Dendritic cell treated with granulocyte-macrophage colony-stimulating factor and Interleukin-4, amounts not matched to agents 40 ng/mL and 50 ng/mL, for 4 days (primary cell): ENCODE data around the gene NEXN.

Experiments used
- H3K27ac Mint-ChIP-seq: one replicate; pipeline ENCODE4 v1.8.0; 2022; ENCODE audit warnings: mild to moderate bottlenecking, mixed read lengths
- H3K27me3 Mint-ChIP-seq: one replicate; pipeline ENCODE4 v1.8.0; 2022; ENCODE audit warnings: mild to moderate bottlenecking, mixed read lengths
- H3K36me3 Mint-ChIP-seq: one replicate; pipeline ENCODE4 v1.8.0; 2022; ENCODE audit warnings: low read depth, mixed read lengths
- H3K4me1 Mint-ChIP-seq: one replicate; pipeline ENCODE4 v1.8.0; 2022; ENCODE audit warnings: low read depth, mixed read lengths
- H3K4me3 Mint-ChIP-seq: one replicate; pipeline ENCODE4 v1.8.0; 2022; ENCODE audit warnings: mild to moderate bottlenecking, moderate library complexity, mixed read lengths
- H3K9me3 Mint-ChIP-seq: one replicate; pipeline ENCODE4 v1.8.0; 2022; ENCODE audit warnings: mixed read lengths
- intact Hi-C: fragments of 100-400 bp; cut with micrococcal nuclease; formaldehyde crosslinking; loops from one replicate; pipeline ENCODE4 v1.15.0; 2022

NEXN gene

DNA sequence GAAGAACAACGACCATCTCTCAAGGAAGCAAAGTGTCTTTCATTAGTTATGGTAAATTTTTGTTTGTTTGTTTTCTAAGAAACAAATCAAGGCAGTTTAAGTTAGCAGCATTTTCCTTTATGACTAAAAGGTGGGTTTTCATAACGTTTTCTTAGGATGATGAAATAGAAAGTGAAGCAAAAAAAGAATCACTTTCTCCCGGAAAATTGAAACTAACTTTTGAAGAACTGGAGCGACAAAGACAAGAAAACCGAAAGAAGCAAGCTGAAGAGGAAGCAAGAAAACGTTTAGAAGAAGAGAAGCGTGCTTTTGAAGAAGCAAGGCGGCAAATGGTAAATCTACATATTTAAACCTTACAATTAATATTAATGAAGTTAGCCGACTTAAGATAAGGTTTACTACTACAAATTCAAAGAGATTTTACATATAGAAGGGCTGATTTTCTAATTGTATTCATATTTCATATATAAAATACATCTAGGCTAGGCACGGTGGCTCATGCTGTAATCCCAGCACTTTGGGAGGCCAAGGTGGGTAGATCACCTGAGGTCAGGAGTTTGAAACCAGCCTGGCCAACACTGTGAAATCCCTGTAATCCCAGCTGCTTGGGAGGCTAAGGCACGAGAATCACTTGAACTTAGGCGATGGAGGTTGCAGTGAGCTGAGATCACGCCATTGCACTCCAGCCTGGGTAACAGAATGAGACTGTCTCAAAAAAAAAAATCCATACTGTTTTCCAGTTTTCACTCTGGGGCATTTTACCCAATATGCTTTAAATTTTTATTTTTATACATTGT lies 38.3 kb downstream of the NEXN start:
- Mint-ChIP-seq H3K27me3 (no peaks in the 10 kb centered on the region), H3K36me3 (no peaks in the 10 kb centered on the region), H3K9me3 (no peaks in the 10 kb centered on the region), H3K4me1 (peaks cover 28% of the 10 kb centered on the region), H3K4me3 (peak overlapping the region; percentile 66), H3K27ac (peak overlapping the region; percentile 38)
- intact Hi-C loops = no loop called here

DNA sequence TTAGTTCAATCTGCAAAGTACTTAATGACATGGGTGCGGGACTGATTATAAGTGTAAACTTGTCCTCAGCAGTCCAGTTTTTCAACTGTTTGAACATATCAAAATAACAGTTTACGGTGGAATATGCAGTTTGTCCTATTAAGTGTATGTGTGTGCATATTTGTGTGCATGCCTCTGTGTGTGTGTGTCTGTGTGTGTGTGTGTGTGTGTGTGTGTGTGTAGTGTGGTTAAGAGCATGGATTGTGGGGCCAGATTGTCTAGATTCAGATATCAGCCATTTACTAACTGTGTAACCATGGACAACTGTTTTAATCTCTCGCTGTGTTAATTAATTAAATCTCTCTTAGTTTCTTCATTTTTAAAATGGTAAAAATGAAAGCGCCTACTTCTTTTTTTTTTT lies 39.0 kb downstream of the NEXN start:
- H3K27ac Mint-ChIP-seq = no peak overlapping the region
- no peaks in the 10 kb centered on the region for H3K9me3 Mint-ChIP-seq
- peak overlapping the region; percentile 51 for H3K4me3 Mint-ChIP-seq
- no peaks in the 10 kb centered on the region for H3K36me3 Mint-ChIP-seq
- intact Hi-C loops = no loop called here
- no peaks in the 10 kb centered on the region for H3K27me3 Mint-ChIP-seq
- H3K4me1 Mint-ChIP-seq = peaks cover 28% of the 10 kb centered on the region

DNA sequence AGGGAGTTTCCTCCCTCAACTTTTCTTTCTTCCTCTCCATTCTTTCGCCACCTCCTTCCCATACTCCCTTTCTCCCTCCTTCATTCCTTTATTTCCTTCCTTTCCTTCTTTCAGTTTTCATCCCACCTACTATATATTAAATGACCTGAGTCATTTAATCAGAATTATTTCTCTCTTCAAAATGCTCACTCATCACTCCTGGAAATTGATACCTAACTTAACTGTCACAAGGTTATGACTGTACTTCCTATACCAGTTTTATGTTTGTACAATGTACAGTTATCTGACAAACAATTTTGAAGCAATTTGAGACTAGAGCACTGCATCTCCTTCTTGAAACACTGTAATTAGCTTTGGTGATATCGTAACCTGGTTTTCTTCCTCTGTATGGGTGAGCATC lies 41.4 kb downstream of the NEXN start:
- no peaks in the 10 kb centered on the region for H3K27me3 Mint-ChIP-seq
- peaks cover 28% of the 10 kb centered on the region for H3K4me1 Mint-ChIP-seq
- no peaks in the 10 kb centered on the region for H3K36me3 Mint-ChIP-seq
- H3K9me3 Mint-ChIP-seq = no peaks in the 10 kb centered on the region
- H3K27ac Mint-ChIP-seq = no peak overlapping the region
- intact Hi-C loops = no loop called here
- no peak overlapping the region for H3K4me3 Mint-ChIP-seq

DNA sequence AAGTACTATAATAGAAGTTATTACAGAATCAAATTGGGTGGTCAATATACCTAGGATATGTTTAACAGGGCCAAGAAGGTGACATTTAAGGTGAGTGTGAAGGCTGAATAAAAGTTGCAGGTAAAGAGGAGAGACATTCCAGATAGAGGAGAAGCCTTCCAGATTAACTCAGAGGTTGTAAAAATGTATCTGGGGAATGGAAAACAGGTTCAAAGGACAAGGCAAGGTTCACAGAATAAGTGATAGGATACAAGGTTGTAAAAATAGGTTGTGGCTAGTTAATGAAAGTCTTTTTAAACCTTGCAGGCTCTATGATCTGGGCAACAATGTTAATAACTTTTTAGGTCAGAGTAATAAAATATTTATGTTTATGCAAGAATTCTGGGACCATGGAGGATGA lies 50.2 kb downstream of the NEXN start:
- H3K36me3 Mint-ChIP-seq = peaks cover 27% of the 10 kb centered on the region
- H3K27ac Mint-ChIP-seq = no peak overlapping the region
- no peaks in the 10 kb centered on the region for H3K9me3 Mint-ChIP-seq

DNA sequence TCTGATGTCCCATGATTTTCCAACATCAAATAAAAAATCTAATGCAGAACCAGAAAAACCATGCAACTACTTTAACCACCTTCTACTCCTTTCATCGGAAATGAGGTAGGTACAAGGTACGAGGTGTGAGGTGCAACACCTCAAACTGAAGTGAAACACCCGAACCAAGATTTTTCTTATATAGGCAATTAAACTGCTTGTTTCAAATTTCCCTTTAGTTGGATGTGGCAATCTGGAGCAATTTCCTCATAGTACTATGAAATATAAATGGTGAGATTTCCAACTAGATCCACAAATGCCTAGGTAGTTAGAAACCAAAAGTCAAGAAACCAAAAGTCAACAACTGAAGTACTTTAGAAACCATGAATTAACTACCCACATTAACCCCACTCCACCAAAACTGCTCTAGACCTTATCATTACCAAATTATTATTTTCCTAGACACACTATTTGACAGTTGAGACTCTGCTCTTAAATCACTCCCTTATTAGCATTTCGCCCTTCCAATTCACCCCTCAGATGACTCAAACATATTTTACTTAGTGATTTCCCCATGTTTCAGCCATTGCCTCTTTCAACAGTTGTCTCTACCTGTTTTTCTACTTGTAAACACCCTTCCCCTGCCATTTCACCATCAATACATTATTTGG lies 52.6 kb downstream of the NEXN start:
- no peak overlapping the region for H3K27ac Mint-ChIP-seq
- H3K9me3 Mint-ChIP-seq = no peaks in the 10 kb centered on the region
- H3K4me3 Mint-ChIP-seq = no peak overlapping the region
- H3K36me3 Mint-ChIP-seq = peaks cover 47% of the 10 kb centered on the region
- intact Hi-C loops = no loop called here
- no peaks in the 10 kb centered on the region for H3K27me3 Mint-ChIP-seq
- no peaks in the 10 kb centered on the region for H3K4me1 Mint-ChIP-seq

More for the DNA sequence above, 50.2 kb downstream of the NEXN start:
- H3K27me3 Mint-ChIP-seq = no peaks in the 10 kb centered on the region
- no peaks in the 10 kb centered on the region for H3K4me1 Mint-ChIP-seq
- H3K4me3 Mint-ChIP-seq = no peak overlapping the region
- intact Hi-C loops = no loop called here

DNA sequence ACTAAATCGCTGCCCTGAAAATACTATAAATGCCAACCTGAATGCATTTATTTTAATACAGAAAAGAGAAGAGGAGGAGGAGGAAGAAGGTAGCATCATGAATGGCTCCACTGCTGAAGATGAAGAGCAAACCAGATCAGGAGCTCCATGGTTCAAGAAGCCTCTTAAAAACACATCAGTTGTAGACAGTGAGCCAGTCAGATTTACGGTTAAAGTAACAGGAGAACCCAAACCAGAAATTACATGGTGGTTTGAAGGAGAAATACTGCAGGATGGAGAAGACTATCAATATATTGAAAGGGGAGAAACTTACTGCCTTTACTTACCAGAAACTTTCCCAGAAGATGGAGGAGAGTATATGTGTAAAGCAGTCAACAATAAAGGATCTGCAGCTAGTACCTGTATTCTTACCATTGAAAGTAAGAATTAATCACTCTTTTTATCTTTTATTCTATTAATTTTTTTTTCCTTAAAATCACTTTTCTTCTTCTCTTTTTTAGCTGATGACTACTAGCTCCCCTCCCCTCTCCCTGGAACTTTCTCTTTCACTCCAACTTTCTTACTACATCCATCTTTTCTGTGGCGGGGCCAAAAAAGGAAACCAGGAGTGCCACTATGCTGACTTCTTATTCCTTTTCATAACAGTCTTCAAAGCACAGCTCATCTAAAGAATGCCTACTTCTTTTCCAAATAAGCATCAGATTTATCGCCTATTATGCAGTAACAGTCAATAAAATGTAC lies 54.1 kb downstream of the NEXN start:
- H3K27ac Mint-ChIP-seq = no peak overlapping the region
- H3K27me3 Mint-ChIP-seq = no peaks in the 10 kb centered on the region
- H3K4me1 Mint-ChIP-seq = no peaks in the 10 kb centered on the region
- intact Hi-C loops = no loop called here
- H3K9me3 Mint-ChIP-seq = no peaks in the 10 kb centered on the region
- H3K4me3 Mint-ChIP-seq = no peak overlapping the region
- peaks cover 52% of the 10 kb centered on the region for H3K36me3 Mint-ChIP-seq

DNA sequence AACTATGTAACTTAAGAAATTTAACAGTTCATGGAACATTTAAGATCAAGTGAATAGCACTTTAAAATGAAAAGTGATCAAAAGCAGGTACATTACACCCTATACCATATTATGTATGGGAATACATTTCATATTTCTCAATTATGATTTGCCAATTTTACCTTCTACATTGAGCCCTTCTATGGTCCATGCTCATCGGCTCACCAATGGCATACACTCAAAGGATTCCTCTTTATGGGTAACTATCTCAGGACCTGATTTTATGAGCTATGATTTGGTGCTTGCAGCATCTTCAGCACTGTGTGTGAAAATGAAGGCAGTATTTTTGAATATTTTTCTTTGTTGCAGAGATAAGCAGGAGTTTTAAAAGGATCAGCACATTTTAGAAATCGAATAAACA lies 56.9 kb downstream of the NEXN start:
- Mint-ChIP-seq H3K27ac (no peak overlapping the region), H3K4me1 (no peaks in the 10 kb centered on the region), H3K36me3 (peaks cover 79% of the 10 kb centered on the region), H3K27me3 (no peaks in the 10 kb centered on the region), H3K9me3 (no peaks in the 10 kb centered on the region), H3K4me3 (no peak overlapping the region)
- intact Hi-C loops = no loop called here

DNA sequence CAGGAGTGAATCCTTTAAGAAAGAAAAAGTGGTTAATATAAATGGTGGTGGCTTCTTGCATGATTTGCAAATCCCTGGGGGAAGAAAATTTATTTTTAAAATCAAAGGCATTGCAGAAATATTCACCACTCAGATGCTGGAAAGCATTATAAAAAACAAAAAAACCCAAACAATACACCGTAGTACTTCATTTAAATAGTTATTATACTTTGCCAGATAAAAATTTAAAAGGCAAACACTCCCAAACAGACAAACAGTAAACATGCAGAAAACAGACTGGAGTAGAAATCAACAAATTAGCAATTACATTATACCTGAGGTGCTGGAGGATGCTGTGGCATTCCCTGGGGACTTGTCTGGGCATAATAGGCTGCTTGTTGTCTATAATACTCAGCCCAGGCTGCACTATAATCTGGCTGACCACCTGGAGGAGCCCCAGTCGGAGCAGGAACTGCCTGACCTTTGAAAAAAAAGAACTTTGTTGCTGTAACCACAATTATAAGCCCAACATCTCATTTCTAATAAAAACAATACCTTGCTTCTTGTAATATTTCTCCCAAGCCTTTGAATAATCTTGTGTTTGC lies 60.5 kb downstream of the NEXN start:
- Mint-ChIP-seq H3K4me1 (peaks cover 11% of the 10 kb centered on the region), H3K36me3 (peaks cover 79% of the 10 kb centered on the region)

DNA sequence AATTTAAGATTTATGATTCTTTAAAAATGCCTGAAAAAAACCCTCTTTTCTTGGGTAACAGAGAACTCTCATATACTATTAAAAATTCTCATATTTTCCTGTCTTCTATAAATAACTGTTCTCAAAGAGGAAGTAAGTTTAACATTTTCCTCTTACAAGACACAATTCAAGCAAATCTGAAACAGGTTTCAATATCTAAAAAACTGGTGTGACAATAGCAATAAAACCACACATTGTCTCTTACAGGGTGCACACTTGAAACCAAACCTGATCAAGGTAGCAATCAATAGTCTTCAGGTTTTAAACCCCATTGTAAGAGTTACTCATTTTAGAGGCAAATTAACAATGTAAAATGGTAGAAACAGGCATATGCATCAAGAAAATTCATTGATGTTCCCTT lies 62.4 kb downstream of the NEXN start:
- no peak overlapping the region for H3K4me3 Mint-ChIP-seq
- no peak overlapping the region for H3K27ac Mint-ChIP-seq
- no peaks in the 10 kb centered on the region for H3K27me3 Mint-ChIP-seq
- peaks cover 11% of the 10 kb centered on the region for H3K4me1 Mint-ChIP-seq
- intact Hi-C loops = loop anchor here (10.0 kb wide), 1 partner anchor 146 kb away; no protein-coding TSS in a partner anchor
- no peaks in the 10 kb centered on the region for H3K9me3 Mint-ChIP-seq
- H3K36me3 Mint-ChIP-seq = peaks cover 72% of the 10 kb centered on the region

More for the DNA sequence above, 60.5 kb downstream of the NEXN start:
- H3K27ac Mint-ChIP-seq = no peak overlapping the region
- H3K27me3 Mint-ChIP-seq = no peaks in the 10 kb centered on the region
- intact Hi-C loops = no loop called here
- H3K9me3 Mint-ChIP-seq = no peaks in the 10 kb centered on the region
- no peak overlapping the region for H3K4me3 Mint-ChIP-seq

DNA sequence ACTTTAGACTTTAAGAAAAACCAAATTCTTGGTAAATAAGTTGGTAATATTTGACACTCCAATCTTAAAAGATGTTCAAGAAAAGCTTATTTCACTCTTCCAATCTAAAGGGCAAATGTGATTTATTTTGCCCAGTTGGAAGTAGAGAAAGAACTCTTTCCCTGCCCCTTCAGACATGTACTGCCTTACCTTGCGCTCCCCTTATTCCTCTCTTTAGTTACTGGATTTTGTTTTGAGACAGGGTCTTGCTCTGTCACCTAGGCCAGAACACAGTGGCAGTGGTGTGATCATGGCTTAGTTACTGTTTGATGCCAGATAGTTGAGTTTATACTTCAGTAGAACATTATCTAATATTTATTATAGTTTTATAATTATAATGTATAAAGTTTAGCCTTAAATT lies 62.9 kb downstream of the NEXN start:
- peaks cover 11% of the 10 kb centered on the region for H3K4me1 Mint-ChIP-seq
- H3K4me3 Mint-ChIP-seq = no peak overlapping the region
- peaks cover 73% of the 10 kb centered on the region for H3K36me3 Mint-ChIP-seq
- no peaks in the 10 kb centered on the region for H3K9me3 Mint-ChIP-seq
- no peak overlapping the region for H3K27ac Mint-ChIP-seq
- no peaks in the 10 kb centered on the region for H3K27me3 Mint-ChIP-seq
- intact Hi-C loops = loop anchor here (10.0 kb wide), 1 partner anchor 147 kb away; no protein-coding TSS in a partner anchor

DNA sequence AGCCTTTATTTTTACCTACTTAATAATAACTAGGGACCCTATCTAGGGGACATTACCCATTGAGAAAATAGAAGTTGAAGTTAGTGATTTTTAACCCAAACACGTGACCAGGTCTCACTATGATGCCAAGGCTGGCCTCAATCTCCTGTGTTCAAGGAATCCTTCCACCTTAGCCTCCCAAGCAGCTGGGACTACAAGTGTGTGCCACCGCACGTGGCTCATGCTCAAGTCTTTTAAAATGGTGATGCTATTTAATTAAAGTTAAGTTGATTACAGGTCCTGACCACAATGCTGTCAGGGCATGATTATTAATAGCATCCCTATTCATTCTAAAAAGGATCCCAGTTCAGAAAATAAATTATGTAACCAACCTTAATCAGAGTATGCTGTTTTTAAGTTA lies 65.5 kb downstream of the NEXN start:
- no peak overlapping the region for H3K4me3 Mint-ChIP-seq
- intact Hi-C loops = loop anchor here (10.0 kb wide), 1 partner anchor 149 kb away; no protein-coding TSS in a partner anchor
- H3K27ac Mint-ChIP-seq = no peak overlapping the region
- H3K9me3 Mint-ChIP-seq = no peaks in the 10 kb centered on the region
- peaks cover 11% of the 10 kb centered on the region for H3K4me1 Mint-ChIP-seq
- H3K36me3 Mint-ChIP-seq = peaks cover 80% of the 10 kb centered on the region
- no peaks in the 10 kb centered on the region for H3K27me3 Mint-ChIP-seq

DNA sequence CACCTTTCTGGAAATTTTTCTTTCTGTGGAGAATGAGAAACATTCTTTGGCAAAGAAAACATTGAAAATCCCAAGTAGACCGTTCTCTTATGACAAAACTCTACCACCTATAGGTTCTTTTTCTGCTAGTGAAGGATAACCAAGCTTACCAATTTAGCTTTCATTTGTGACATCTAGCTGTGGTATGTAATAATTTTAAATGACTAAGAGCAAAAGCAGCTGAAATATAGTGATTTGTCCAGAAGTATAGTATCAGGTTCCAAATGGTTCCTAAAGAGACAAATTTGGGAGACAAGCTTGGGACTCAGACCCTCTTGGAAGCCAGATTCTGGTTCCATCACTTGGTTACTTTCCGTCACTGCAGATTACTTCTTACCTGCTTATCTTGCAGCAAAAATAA lies 66.1 kb downstream of the NEXN start:
- H3K27me3 Mint-ChIP-seq = no peaks in the 10 kb centered on the region
- peaks cover 80% of the 10 kb centered on the region for H3K36me3 Mint-ChIP-seq
- intact Hi-C loops = loop anchor here (10.0 kb wide), 1 partner anchor 150 kb away; no protein-coding TSS in a partner anchor
- peaks cover 11% of the 10 kb centered on the region for H3K4me1 Mint-ChIP-seq
- no peak overlapping the region for H3K4me3 Mint-ChIP-seq
- no peaks in the 10 kb centered on the region for H3K9me3 Mint-ChIP-seq
- no peak overlapping the region for H3K27ac Mint-ChIP-seq

DNA sequence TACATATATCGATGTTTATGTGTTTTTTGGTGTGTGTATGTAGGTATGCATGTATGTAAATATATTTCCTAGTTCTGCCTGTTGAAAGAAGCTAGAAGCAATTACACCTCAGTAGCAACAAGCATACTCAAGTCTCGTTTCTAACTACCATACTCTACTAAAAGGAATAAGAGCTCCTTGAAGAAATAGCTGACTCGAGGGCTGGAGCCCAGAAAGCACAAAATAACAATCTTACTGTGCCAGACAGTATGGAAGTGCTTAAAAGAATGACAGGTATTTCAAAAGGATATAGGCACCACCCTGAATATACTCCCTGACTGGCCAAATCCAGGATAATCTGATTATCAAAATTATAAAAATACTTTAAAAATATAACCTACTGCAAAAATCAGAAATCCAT lies 67.3 kb downstream of the NEXN start:
- Mint-ChIP-seq H3K27ac (no peak overlapping the region), H3K36me3 (peaks cover 83% of the 10 kb centered on the region), H3K9me3 (no peaks in the 10 kb centered on the region), H3K4me3 (no peak overlapping the region), H3K27me3 (no peaks in the 10 kb centered on the region), H3K4me1 (peaks cover 11% of the 10 kb centered on the region)
- intact Hi-C loops = loop anchor here (10.0 kb wide), 1 partner anchor 151 kb away; no protein-coding TSS in a partner anchor
